ENCODE results near the gene BPIFB6.

The BPIFB6 gene

DNA sequence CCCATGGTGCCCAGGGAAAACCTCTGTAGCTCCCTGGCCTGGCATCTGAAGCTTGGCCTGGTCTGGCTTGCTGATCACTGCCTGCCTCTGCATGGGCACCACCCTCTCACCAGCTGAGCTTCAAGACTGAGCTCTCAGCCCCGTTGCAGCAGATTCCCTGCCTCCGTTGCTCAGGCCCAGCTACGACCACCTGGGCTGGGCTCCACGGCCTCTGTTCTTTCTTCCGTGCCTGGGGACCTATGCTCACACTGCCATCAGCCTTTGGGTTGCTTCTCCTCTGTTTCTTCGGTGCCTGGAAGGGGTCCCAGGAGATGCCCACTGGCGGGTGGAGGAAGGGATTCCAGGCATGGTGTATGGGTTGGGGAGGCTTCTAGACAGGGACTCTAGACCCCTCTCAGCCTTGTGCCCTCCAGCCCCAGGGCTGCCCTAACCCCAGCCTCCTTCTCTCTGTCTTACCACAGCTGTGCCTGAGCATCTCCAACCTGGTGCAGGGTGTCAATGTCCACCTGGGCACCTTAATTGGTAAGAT lies 14.8 kb upstream of the BPIFB6 start:
- TF ChIP-seq GATA3 (IDR thresholded peaks at IDR 0.05; ENCODE audit: low read depth, low read length) (no peak), GATA2 (IDR thresholded peaks at IDR 0.05; ENCODE audit: low read depth, low read length) (no peak)

DNA sequence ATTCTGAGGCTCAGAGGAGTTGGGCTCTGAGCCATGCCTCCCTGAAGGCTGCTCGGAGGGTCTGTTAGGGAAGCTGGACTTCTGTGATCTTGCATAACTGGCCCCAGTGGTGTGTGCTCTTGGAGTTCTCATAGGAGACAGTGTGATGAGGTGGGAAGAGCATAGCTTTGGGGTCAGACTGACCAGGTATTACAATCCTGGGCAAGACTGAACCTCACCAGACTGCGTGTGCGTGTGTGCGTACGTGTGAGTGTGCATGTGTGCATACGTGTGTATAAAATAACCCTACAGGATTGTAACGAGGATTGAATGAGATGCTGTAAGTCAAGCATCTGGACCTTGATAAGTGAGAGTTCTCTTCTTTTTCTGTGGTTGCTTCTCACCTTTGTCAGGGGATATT lies 13.9 kb upstream of the BPIFB6 start:
- TF ChIP-seq GATA2 (IDR thresholded peaks at IDR 0.05; ENCODE audit: low read depth, low read length) (no peak), GATA3 (IDR thresholded peaks at IDR 0.05; ENCODE audit: low read depth, low read length) (no peak)

DNA sequence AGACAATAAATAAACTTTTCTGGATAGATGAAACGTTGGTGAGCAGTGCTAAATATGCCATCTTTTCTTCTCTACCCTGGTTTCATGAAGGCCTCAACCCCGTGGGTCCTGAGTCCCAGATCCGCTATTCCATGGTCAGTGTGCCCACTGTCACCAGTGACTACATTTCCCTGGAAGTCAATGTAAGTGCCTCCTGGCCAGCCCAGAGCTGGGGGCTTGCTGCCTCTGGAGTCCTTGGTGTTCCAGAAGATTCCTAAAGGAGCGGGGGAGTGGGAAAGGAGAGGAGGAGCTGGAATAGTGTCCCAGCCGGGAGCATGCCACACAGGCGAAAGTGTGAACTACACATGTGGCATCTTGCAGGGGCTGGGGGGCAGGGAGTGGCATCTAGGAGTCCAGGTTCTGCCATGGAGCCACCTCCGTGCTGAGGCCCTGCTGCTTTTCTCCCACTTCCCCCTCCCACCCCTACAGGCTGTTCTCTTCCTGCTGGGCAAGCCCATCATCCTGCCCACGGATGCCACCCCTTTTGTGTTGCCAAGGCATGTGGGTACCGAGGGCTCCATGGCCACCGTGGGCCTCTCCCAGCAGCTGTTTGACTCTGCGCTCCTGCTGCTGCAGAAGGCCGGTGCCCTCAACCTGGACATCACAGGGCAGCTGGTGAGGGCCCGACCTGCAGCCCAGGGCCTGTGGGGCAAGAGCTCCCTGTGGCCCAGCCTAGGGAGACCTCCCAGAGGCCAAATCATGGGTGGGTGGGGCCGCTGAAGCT lies 13.1 kb upstream of the BPIFB6 start:
- no peak for TF ChIP-seq GATA2 (IDR thresholded peaks at IDR 0.05; ENCODE audit: low read depth, low read length)
- TF ChIP-seq GATA3 (IDR thresholded peaks at IDR 0.05; ENCODE audit: low read depth, low read length) = no peak

DNA sequence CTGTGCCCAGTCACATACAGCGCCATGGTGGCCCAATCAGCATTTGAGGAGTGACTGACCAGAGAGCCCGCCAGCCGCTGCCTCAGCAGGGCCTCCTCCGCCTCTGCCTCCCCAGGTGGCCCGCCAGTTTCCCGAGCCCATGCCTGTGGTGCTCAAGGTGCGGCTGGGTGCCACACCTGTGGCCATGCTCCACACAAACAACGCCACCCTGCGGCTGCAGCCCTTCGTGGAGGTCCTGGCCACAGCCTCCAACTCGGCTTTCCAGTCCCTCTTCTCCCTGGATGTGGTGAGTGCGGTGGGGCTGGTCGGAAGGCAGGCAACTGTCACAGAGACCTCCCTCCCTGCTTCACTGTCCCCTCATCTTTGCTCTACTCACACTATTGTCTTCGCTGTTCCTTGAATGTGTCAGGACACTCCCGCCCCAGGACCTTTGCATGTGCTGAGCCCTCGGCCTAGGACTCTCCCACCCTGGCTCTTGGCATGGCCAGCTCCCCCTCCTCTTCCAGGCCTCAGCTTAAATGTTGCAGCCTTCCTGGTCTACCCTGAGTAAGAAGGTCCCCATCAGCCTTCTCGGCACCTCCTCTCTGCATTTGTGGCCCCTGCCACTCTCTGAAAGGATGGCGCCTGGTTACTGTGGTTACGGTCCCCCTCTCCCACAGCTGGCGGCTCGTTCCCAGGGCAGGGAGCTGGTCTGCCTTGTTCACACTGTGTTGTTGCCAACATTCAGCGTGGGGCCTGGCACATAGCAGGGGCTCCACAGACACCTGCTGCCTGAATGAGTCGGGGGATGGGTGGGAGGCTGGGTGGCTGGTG lies 11.8 kb upstream of the BPIFB6 start:
- TF ChIP-seq GATA3 (IDR thresholded peaks at IDR 0.05; ENCODE audit: low read depth, low read length) (no peak), GATA2 (IDR thresholded peaks at IDR 0.05; ENCODE audit: low read depth, low read length) (no peak)

DNA sequence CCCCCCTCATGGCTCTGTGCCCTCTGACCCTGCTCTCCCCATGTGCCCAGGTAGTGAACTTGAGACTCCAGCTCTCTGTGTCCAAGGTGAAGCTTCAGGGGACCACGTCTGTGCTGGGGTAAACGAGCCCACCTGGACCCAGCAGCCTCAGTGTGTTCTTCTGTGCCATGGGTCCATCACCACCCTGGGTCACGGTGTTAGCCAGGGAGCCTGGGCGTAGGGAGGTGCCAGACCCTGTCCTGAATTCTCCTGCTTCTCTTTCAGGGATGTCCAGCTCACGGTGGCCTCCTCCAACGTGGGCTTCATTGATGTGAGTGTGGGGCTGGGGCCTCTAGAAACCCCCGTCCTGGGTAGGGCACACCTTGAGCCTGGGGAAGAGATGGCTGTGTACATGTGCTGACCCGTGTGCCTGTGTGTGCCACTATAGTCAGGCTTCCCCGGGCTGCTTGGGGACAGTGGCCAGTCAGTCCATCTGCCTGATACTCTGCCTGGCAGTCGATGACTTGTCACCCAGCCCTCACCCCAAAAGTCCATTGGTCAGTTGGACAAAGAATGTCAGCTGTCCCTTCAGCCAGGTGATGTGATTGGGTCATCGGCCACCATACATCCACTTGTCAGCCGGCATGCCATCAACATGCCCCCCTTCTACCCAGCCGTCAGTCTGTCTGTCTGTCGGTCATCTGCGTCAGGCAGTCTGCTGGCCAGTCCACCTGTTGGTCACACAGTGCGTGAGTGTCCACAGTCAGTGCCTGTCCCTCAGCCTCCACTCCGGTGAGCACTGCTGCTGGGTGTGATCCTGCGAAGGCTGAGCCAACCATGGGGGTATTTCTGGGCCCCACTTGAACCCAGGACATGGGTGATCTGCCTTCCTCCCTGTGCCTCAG lies 10.9 kb upstream of the BPIFB6 start:
- TF ChIP-seq GATA3 (IDR thresholded peaks at IDR 0.05; ENCODE audit: low read depth, low read length) = no peak
- TF ChIP-seq GATA2 (IDR thresholded peaks at IDR 0.05; ENCODE audit: low read depth, low read length) = no peak

DNA sequence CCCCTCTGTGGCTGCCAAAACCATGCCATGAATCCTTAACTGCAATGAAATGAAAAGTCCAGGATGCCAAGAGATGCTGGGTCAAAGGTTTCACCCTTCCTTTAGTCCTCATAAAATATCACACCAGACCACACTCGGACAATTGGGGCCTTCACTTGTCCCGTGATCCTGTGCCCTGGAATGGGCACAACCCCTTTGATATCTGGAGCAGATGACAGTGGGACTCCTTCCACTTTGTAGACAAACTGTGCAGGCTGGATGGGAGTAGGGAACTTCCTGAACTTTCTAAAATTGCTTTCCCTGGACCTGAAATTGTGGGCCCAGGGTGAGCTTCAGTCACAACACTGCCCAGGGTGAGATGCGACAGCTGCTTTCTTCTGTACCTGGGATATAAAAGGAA lies 9.6 kb upstream of the BPIFB6 start:
- TF ChIP-seq GATA2 (IDR thresholded peaks at IDR 0.05; ENCODE audit: low read depth, low read length) (no peak), GATA3 (IDR thresholded peaks at IDR 0.05; ENCODE audit: low read depth, low read length) (no peak)

DNA sequence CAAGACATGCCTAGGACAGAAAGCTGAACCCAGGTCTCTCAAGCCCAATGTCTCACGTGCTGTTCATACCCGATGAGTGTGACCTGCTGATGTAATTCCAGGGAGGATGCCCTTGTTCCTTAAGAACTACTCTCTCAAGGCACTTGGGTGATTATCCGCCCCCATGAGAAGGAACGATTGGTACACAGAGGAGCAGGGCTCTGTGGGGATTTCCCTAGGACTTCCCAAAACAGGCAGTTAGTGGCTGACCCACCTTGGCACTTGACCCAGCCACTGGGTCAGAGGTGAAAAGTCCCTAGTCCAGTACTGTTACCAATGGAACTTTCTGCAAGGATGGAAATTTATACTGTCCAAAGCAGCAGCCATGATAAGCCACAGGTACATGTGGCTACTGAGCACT lies 9.2 kb upstream of the BPIFB6 start:
- no peak for TF ChIP-seq GATA3 (IDR thresholded peaks at IDR 0.05; ENCODE audit: low read depth, low read length)

DNA sequence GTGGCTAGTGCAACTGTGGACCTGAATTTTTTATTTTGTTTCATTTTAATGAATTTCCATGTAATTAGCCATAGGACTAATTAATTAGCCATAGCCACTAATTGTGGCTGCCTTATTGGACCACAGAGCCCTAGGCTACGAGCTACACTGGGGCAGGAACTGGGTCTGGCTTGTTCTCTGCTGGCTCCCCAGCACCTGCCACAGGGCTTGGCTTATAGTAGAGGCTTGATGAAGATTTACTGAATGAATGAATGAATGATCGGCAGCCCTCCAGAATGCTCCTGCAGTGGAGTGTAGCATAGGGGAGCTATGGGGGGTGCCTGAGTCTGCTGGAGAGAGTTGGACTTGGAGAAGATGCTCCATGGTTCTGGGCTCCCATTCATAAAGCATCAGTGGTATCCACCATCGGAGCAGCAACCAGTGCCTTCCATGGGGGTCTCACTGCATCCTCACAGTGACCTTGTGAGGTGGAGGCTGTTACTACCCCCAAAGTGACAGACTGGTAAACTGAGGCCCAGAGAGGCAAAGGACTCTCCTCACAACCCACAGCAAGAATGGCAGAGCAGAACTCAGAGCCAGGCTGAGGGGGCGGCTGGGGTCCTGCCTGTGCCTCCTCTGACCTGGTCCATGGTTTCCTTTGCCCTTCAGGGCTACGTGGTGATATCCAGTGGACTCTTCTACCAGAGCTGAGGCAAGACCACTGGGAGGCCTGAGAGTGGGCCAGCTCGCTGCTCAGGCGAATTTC lies 8.6 kb upstream of the BPIFB6 start:
- TF ChIP-seq GATA2 (IDR thresholded peaks at IDR 0.05; ENCODE audit: low read depth, low read length) = no peak
- TF ChIP-seq GATA3 (IDR thresholded peaks at IDR 0.05; ENCODE audit: low read depth, low read length) = no peak

DNA sequence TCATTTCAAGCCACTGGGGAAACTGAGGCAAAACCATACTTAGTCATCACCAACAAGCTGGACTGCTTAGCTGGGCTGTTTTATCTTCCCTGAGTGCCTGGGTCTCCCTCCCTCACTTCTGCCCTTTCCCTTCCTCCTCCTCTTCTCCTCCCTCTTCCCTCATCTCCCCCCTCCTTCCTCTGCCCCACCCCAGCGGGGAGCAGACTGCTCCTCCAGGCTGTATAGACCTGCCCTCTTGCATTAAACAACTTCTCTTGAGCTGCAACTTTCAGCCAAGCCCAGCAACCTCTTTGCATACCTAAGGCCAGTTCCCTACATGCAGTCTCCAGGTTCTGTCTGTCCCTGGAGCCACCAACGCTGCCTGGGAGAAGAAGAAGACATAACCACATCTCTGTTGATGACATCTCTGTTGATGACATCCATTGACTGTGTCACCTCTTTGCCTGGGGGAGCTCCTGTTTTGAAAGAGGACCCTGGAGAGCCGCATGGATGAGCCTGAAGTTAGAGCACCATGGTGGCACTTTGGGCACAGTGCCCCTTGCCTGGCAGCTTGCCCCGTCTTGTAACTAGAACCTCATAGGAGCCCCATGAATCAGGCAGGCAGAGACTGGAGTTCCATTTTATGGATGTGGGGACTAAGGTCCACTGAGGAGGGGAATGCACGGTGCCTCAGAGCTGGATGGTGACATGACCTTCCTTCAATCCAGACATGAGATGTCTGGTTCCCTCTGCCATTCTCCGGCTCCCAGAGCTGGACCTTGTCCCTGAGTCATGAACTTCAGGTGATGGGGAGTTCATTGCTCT lies 7.8 kb upstream of the BPIFB6 start:
- no peak for TF ChIP-seq GATA3 (IDR thresholded peaks at IDR 0.05; ENCODE audit: low read depth, low read length)
- no peak for TF ChIP-seq GATA2 (IDR thresholded peaks at IDR 0.05; ENCODE audit: low read depth, low read length)

DNA sequence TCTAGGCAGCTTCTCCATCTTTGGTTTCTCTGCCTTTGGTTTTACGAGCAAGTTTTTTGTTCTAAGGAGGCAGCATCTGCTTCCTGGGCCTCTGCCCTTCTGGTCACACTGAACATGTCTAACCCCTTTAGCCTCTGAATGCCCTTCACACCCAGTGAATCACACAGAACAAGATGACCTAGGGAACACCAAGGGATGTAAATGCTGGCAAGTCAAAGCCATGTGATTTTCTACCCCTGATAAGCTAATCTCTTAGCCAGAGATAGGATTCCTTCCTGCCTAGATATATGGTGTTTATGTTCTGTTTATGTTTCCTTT lies 7.2 kb upstream of the BPIFB6 start:
- TF ChIP-seq GATA3 (IDR thresholded peaks at IDR 0.05; ENCODE audit: low read depth, low read length) (no peak), GATA2 (IDR thresholded peaks at IDR 0.05; ENCODE audit: low read depth, low read length) (no peak)

DNA sequence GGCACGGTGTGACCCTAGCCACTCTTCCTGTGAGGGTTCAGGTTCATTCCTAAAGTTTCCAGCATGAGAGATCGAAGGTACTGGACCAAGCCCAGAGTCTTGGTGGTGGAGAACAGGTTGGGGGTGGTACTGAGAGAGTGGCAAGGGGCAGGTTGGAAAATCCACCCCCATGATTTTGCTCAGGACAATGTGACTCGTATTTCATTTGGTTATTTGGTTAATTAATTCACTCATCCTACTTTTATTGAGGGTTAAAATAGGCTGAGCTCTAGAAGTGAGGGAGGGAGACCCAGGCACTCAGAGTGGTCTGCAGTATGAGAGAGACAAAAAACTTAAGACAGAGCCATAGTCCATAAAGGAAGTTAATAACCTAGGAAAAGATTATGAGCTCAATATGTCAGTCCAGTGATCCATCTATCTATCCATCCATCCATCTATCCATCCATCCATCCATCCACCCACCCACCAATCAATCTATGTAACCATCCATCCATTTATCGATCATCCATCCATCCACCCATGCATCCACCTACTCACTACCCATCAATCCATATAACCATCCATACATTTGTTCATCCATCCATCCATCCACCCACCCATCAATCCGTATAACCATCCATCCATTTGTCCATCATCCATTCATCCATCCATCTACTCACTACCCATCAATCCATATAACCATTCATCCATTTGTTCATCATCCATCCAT lies 6.7 kb upstream of the BPIFB6 start:
- no peak for TF ChIP-seq GATA2 (IDR thresholded peaks at IDR 0.05; ENCODE audit: low read depth, low read length)
- no peak for TF ChIP-seq GATA3 (IDR thresholded peaks at IDR 0.05; ENCODE audit: low read depth, low read length)

DNA sequence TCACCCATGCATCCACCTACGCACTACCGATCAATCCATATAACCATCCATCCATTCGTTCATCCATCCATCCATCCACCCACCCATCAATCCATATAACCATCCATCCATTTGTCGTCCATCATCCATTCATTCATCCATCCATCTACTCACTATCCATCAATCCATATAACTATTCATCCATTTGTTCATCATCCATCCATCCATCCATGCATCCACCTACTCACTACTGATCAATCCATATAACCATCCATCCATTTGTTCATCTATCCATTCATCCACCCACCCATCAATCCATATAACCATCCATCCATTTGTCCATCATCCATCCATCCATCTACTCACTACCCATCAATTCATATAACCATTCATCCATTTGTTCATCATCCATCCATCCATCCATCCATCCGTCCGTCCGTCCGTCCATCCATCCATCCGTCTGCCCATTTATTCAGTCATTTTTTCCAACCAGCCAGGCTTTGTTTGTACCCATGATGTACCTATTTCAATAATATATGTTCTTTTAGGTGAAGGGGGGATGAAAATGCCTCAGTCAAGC lies 6.1 kb upstream of the BPIFB6 start:
- TF ChIP-seq GATA3 (IDR thresholded peaks at IDR 0.05; ENCODE audit: low read depth, low read length) = no peak
- no peak for TF ChIP-seq GATA2 (IDR thresholded peaks at IDR 0.05; ENCODE audit: low read depth, low read length)

All from SH-SY5Y (cell line).